ENCODE results near the gene PRDM12.

Gene PRDM12

DNA sequence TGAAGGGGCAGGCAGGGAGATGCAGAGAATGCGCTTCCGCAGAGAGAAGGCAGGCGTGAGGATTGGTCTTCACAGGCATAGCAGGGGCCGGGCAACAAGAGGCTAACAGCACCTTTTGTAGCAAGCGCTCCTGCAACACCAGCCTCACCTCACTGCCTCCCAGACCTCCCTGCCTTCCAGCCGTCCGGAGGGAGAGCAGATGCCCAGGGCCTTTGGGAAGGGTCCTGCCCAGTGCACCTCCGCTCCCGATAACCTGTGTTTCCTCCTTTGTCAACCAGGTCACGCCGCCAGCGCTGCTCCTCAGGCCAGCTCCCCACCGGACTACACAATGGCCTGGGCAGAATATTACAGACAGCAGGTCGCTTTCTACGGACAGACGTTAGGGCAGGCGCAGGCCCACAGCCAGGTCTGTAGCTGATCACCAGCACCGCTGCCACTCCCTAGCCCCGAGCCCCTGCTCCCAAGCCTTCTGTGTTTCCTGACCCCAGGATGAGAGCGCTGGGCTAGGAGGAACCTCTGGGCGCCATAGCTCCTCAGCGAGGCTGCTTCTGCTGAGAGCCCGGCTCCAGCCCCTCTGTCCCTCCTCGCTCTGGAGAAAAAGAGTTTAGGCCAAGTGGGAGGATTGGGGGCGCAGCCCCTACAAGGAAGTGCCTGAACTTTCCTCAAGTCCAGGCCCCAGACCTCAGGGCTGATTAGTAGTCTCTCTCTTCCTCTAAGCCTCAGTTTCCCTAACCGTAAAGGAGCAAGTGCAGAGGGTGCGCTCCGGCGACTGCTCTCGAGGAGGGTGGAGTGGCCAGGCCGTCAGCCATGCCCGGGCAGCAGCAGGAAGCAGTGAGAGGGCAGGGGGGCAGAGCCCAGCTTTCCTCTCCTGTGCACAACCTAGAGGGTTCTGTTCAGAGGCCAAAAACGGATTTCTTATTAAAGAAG lies 28.4 kb upstream of the PRDM12 start:
- no peak for DNase-seq (ENCODE audit: low read depth)
- TF ChIP-seq, protein P1, sequence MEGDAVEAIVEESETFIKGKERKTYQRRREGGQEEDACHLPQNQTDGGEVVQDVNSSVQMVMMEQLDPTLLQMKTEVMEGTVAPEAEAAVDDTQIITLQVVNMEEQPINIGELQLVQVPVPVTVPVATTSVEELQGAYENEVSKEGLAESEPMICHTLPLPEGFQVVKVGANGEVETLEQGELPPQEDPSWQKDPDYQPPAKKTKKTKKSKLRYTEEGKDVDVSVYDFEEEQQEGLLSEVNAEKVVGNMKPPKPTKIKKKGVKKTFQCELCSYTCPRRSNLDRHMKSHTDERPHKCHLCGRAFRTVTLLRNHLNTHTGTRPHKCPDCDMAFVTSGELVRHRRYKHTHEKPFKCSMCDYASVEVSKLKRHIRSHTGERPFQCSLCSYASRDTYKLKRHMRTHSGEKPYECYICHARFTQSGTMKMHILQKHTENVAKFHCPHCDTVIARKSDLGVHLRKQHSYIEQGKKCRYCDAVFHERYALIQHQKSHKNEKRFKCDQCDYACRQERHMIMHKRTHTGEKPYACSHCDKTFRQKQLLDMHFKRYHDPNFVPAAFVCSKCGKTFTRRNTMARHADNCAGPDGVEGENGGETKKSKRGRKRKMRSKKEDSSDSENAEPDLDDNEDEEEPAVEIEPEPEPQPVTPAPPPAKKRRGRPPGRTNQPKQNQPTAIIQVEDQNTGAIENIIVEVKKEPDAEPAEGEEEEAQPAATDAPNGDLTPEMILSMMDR (conservative IDR thresholded peaks at IDR 0.05; ENCODE audit: control insufficient read depth, insufficient read depth, low read depth, low read length) = no peak
- no peak overlapping the region for H3K4me3 ChIP-seq (ENCODE audit: control insufficient read depth, low read depth, low read length)

GRCh38 chr9:130636648-130637020 lies 27.8 kb upstream of the PRDM12 start:
- no peak for DNase-seq (ENCODE audit: low read depth)
- TF ChIP-seq, protein P1 (conservative IDR thresholded peaks at IDR 0.05; ENCODE audit: control insufficient read depth, insufficient read depth, low read depth, low read length) = no peak
- H3K4me3 ChIP-seq (ENCODE audit: control insufficient read depth, low read depth, low read length) = no peak overlapping the region

DNA sequence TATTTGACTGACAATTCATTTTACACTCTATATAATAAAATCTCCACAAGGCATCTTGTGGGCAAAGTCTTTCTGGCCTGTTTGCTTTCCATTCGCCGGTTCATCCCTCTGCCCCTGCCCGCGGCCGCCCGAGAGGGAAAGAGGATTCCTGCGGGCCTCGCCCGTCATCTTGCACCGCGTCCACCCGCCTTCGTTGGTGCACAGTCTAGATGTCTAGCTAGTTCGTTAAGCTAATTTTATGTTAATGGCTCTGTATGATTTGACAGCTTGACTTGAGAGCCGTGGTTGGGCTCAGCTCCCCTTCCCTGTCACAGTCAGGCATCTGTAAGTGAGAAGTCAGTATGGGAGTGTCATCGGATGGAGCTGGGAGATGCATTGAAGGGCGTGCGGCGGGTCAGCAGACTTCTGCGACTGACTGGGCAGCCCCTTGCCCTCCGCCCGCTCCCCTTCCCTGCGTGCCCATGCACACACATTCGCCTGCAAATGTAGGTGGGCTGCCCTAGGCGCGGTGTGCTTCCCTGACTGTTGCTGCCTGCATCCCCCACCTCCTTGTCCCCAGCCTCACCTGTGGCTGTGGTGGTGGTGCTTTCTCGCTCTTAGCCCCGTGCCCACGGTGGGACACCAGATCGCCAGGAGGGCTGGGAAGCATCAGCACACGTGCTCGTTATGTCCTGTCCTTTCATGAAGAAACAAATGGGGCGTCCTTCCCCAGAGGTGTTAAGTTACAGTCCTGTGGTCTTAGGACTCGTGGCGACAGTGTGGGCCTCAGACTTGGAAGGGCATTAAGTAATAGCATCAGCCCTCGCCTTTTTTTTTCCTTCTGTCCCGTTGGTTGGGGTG lies 25.9 kb upstream of the PRDM12 start:
- no peak overlapping the region for H3K4me3 ChIP-seq (ENCODE audit: control insufficient read depth, low read depth, low read length)
- TF ChIP-seq, protein P1 (conservative IDR thresholded peaks at IDR 0.05; ENCODE audit: control insufficient read depth, insufficient read depth, low read depth, low read length) = no peak
- DNase-seq (ENCODE audit: low read depth) = no peak

DNA sequence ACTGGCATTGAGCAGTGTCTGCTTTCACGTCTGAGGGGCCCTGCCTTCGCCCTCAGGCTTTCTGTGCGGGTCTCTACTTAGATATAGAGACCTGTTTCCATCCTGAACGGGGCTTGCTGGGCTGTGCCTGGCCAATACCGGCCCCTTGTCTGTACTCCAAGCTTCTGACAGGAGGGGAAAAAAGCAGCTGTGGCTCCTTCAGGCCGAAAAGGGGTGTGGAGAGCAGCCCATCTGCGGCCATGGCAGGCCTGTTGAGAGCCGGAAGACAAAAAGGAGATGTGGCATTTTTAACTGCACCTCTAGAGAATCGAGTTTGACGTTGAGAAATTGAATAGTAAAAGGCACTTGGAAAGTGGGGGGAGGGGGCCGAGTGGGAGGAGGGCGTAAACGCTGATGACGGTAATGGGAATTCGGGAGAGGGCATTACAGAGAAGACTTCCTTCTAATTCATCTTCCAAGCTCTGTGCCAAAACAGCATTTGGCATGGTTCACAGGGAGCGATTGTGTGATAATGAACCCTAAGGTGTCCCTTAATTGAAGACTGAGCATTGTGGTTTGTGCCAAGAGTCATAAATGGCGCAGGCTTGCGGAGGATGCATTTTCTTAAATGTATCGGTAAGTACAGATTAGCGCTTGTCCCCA lies 25.1 kb upstream of the PRDM12 start:
- no peak for DNase-seq (ENCODE audit: low read depth)
- H3K4me3 ChIP-seq (ENCODE audit: control insufficient read depth, low read depth, low read length) = no peak overlapping the region
- TF ChIP-seq, protein P1 (conservative IDR thresholded peaks at IDR 0.05; ENCODE audit: control insufficient read depth, insufficient read depth, low read depth, low read length) = no peak

- DNase-seq (ENCODE audit: low read depth) = no peak
- TF ChIP-seq, protein P1 (conservative IDR thresholded peaks at IDR 0.05; ENCODE audit: control insufficient read depth, insufficient read depth, low read depth, low read length) = no peak
- H3K4me3 ChIP-seq (ENCODE audit: control insufficient read depth, low read depth, low read length) = no peak overlapping the region
Measured at GRCh38 chr9:130639866-130640555, 24.4 kb upstream of the PRDM12 start.

DNA sequence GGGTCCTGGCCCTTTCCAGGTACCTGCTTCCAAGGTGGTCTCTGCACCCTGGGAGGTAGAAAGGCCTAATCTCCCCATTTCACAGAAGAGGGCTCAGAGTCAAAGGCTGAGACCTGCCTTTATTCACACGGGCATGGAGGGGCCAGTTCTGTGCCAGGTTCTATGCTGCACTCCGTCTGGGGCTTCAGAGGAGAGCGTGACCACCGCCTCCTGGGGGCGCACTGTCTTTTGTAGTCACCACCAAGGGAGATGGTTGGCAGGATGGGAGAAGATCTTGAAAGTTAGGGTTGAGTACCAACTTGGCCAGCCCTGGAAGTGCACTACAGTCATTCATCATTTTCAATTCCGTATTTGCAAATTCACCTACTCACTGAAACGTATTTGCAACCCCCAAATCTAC lies 23.7 kb upstream of the PRDM12 start:
- TF ChIP-seq, protein P1 (conservative IDR thresholded peaks at IDR 0.05; ENCODE audit: control insufficient read depth, insufficient read depth, low read depth, low read length) = no peak
- H3K4me3 ChIP-seq (ENCODE audit: control insufficient read depth, low read depth, low read length) = no peak overlapping the region
- no peak for DNase-seq (ENCODE audit: low read depth)

All from fibroblast of mammary gland (primary cell).